HG03064 (cell line): ENCODE results near the gene PCSK4.
"Not testable (repeated sequence)": the region's sequence is repeated elsewhere in the genome, so short reads cannot be mapped to it uniquely, and the experiment has no call there.

Source experiments
- ATAC-seq: cut with Tn5 transposase; IDR thresholded peaks from one replicate; pipeline ENCODE4 v1.9.1; 2021; ENCODE audit warnings: low read depth; ENCODE audit not compliant: unreplicated experiment

PCSK4 gene

DNA sequence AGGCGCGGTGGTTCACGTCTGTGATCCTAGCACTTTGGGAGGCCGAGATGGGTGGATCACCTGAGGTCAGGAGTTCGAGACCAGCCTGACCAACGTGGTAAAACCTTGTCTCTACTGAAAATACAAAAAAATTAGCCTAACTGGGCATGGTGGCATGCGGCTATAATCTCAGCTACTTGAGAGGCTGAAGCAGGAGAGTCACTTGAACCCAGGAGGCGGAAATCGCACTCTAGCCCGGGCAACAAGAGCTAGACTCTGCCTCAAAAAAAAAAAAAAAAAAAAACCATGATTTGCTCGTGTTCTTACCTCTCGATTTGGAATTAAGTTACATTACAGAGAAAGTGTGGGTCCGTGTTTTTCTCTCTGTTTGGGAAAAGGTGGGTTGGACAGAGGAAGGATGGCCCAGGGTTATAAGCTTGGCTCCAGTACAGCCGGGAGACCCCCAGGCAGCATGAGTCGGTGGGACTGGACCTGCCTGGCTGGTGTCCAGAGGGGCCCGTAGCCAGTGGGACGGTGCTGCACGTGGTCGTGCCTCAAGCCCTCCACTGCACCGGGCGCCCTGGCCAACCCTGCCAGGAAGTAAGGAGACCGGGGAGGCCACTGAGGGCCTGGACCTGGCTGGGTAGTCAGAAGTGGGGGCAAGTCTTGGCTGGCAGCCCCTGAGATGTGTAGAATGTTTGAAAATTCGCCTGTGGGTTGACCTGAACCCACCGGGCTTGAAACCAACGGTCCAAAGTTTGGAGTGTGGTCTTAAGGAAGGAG, 48.3 kb downstream of the PCSK4 start:
- ATAC-seq: no peak

DNA sequence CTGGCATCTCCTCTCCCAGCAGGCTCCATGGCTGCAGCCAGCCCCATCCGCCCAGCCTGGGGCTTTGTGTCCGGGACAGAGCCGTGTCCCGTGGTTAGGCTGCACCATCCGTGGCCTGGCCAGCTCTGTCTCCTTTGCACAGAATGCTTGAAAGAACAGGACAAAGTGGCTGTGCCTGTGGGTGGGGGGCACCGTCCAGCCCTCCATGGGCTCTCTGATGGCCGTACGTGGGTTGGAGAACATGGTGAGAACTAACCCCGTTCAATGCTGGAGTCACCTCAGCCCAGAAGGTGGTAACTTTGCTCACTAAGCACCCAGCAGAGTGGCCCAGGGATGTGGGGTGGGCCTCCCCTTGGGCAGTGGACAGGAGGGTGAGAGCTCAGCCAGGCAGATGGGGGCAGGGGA, 49.1 kb downstream of the PCSK4 start:
- ATAC-seq: no peak

DNA sequence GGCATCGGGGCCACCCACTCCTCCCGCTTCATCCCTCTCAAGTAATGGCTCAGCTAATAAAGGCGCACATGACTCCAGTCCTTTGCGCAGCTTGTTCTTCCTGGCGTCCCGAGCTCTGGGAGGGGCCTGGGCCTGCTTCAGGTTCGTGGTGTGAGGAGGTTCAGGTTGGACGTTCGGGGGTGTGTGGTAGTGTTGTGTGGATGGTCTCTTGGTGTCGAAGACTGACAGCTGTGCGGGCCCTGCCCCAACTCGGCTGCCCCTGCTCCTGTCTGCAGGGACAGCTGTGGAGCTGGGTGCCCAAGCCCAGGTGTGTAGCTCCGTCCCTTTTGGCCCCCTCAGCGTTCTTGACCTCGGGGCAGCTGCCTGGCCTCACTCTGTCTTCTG, 49.7 kb downstream of the PCSK4 start:
- ATAC-seq: no peak

DNA sequence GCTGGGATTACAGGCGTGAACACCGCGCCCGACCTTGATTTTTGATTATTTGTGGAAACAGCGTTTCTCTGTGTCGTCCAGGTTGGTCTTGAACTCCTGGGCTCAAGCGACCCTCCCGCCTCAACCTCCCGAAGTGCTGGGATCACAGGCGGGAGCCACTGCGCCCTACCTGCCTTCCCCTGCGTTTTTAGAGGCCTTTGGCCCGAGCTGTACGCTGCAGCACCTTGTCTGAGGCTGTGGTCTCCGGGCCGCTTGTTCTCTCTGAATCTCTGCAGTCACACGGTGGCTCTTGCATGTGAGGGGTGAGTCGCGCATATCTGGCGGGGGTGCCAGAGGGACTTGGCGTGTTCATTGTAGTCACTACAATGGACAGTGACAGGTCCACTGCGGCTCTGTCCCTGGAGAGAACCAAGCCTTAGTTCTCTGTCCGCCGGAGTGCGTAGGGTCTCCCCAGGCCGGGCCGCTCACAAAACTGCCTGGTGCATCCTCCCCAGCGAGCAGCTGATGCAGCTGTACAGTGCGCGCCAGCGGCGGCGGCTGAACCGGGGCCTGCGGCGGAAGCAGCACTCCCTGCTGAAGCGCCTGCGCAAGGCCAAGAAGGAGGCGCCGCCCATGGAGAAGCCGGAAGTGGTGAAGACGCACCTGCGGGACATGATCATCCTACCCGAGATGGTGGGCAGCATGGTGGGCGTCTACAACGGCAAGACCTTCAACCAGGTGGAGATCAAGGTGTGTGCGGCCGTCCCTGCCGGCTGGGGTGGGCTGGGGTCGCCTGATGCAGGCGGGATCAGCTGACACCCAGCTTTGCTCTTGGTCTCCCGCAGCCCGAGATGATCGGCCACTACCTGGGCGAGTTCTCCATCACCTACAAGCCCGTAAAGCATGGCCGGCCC, 50.4 kb downstream of the PCSK4 start:
- not testable (repeated sequence) for ATAC-seq

DNA sequence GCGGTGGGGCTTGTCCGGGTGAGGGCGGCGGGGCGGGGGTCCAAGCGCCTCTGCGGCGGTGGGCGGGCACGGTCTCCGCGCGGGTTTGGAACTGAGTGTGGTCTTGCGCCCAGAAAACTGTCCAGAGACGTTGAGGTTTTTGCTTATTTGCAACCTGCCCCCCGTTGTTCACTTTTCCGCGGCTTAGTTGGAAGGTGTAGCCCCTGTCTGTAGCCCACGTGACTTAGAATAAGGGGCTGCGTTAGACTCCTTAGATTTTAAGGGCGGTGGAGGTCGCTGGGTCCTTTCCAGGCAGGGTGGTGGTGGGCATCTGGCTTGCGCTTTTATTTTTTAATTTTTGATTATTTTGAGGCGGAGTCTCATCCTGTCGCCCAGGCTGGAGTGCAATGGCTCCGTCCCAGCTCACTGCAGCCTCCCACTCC, 51.2 kb downstream of the PCSK4 start:
- peak; percentile 7 for ATAC-seq

DNA sequence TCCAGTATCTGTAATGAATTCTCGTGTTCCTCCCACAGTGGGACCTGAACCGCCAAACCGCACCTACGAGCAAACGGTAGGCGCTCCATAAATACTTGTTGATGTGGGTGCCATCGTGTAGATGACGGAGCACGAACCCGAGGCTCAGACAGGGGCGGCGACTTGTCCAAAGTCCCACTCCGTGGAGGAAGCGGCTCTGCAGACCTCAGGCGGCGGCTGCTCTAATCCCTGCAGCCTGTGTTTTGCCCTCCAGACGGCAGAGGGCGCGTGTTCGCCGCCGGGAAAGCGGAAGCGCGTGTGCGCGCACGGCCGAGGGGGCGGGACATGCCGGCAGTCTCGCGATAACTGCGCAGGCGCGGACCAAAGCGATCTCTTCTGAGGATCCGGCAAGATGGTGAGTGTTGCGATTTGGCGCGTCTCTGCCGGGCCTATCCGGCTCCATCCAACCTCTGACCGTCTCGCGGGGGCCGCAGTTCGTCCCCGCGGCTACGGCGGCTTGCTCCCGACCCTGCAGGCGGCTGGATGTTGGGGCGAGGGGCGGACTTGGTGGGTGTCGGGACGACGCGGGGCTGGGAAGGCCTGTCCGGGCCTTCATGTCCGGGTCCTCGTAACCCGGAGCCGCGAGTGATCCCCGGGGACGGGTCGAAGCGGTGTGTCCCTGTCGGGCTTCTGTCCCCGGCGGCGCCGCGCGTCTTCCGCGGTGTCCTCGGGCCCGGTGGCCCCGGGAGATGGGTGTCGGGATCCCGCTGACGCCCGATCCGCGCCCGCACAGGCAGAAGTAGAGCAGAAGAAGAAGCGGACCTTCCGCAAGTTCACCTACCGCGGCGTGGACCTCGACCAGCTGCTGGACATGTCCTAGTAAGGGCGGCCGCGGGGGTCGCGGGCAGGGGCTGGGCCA, 51.9 kb downstream of the PCSK4 start, which contains the start of gene RPS15:
Gene RPS15, plus strand, starts transcription at position 362 of the 898 bp plus-strand sequence. Its CDS starts 30 bp downstream, at position 392.
- peak; percentile 73 for ATAC-seq

DNA sequence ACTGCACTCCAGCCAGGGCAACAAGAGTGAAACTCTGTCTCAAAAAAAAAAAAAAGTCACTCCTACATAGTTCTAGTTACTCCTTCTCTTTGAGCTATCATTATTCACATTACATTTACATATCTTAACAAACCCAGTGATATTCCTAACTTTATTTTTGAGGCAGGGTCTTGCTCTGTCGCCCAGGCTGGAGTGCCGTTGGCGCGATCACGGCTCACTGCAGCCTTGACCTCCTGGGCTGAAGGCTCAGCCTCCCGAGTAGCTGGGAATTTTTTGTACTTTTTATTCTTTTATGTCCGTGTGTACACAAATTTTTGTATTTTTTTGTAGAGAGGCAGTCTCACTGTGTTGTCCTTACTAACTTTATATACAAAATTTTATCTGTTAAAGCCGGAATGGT, 52.5 kb downstream of the PCSK4 start:
- ATAC-seq: no peak

DNA sequence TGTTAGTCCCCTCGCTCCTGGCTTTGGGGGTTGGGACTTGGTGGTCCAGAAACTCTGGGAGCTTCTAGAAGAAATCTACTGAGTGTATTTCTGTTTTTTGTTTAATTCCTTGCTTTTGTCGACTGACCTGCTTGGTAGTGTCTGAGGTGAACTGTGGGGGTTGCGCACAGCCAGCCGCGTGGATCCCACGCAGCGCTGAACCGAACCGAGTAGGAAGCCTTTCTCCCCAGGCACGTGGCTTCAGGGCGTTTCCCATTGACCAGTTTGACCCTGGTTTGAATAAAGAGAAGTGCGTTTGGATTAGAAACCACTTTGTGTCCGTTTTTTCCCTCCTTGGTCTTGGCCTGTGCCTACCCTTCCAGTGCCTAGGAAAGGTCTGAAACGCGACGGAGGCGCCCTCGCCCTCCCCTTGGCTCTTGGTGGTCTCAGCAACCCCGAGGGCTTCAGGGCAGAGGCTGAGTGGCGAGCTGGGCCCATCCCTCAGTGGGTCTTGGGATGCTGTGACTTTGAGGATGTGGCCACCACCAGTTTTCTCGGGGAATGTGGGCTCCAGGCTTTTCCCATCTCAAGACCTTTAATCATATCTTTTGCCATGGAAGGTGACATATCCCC, 54.7 kb downstream of the PCSK4 start:
- ATAC-seq: no peak

DNA sequence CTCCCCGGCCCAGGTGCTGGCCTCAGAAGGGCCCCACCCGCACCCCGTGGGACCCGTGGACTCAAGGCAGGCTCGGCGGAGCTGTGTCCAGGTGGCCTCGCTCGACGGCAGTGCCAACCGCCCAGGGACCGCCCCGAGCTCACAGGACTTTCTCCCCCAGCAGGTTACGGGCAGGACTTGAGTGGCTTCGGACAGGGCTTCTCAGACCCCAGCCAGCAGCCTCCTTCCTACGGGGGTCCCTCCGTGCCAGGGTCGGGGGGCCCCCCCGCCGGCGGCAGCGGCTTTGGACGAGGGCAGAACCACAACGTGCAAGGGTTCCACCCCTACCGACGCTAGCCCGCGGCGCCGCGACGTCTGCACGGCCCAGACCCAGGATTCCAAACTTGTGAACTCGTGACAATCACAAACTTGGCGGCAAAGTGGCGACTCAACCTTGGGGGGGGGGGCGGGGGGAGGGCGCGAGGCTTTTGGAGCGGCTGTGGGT, 55.5 kb downstream of the PCSK4 start:
- ATAC-seq: no peak

DNA sequence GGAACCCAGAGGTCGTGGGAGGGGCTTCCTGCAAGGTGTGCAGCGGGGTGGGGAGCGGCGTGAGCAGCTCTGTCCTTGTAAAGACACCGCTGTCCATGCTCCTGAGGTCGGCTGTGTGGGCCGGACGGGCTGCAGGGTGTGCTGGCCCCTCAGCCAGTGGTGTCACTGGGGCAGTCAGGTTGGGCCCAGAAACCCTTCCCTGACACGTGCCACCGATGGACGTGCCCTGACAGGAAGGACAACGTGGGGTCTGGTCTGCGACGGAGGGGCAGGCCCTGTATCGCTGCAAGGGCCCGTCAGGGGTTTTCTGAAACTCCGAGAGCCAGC, 56.1 kb downstream of the PCSK4 start:
- ATAC-seq: no peak

DNA sequence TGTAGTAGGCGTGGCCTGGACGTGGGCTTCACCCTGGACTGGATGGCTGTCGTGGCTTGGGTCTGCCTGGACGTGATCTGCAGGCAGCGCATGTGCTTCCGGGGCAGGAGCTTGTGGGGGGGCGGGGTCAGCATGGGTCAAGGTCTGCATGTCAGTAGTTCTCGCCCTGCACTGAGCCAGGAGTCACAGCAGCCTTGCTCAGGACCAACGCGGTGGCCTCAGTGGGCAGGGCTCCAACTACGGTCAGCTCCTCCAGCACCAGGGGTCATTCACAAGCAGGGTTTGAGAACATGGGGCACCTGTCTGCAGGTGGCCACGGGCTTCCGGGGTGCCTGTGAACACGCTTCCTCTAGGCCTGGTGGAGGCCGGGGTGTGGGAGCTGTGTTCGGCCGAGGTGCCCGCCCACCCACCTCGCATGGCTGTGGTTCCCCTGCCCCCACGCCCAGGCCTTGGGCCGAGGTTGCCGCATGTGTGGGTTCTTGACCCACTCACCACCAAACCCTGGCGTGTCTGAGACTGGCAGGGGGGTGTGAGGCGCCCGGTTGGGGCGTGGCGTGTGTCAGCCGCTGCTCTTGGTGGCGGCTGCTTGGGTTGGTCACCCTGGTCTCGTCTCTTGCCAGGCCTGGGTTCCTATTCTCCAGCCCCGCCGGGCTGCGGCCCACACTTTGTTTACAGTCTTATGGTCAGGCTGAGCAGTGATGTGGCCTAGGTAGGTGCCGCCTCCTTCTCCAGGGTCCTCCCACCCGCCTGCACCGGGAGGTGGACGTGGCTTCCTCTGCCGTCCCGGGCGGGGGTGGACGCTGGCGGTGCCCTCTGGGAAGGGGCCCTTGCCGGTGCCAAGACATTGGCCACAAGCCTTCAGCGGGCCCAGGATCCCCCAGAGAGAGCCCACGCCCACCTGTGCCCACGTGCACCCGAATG, 56.8 kb downstream of the PCSK4 start:
- no peak for ATAC-seq

DNA sequence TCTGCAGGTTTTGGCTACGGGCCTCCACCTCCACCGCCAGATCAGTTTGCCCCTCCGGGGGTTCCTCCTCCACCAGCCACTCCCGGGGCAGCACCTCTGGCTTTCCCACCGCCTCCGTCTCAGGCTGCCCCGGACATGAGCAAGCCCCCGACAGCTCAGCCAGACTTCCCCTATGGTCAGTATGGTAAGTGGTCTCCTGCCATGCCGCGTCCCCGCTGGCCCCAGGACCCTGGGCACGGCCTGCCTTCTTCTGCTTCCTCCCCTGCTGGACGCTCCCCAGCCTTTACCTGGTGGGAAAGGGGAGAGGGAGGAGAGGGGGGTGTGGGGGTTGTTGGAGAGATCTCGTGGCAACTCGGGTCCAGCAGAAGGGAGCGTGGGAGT, 57.7 kb downstream of the PCSK4 start:
- ATAC-seq: no peak

DNA sequence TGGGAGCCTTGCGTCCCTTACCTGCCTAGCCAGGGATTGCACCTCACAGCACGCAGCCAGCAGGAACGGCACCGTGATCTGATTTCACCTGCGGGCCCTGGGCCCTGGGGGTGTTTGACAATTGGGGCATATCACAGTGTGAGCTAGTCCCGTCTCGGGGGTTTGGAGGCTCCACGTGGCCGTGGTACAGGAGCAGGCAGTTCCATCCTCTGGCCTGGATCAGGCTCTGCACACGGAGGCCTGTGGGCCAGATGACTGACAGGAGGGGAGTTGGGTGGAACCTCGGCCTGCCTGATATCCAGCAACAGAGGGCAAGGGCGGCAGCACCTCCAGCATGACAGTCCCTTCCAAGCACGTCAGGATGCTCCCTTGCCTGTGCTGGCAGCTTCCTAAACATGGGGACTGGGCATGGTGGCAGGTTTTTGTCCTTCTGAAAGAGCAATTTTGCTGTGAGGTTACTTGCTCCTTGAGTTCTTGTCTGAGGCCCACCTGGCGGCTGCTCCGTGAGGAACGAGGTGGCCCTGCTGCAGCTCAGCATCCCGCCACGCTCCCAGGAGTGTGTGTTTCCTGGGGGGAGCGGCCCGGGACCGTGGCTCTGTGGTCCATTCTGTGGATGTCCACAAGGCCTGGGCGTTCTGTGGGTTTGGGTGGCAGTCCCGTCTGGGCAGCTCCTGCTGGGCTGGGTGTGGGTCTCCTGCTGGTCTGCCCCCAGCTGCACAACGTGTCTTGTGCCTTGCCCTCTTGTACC, 58.2 kb downstream of the PCSK4 start:
- ATAC-seq: no peak
